KOPT-K1 (cell line): ENCODE results near the gene GALNT3.

Experiments
- H3K27ac ChIP-seq: fragments of 200-600 bp; sonication (generic); 2 replicates; pipeline ENCODE4 v1.5.1; 2016; ENCODE audit warnings: antibody characterized with exemption, mild to moderate bottlenecking, low read depth, low read length; ENCODE audit not compliant: poor library complexity, severe bottlenecking
- H3K36me3 ChIP-seq: fragments of 200-600 bp; sonication (generic); 2 replicates; pipeline ENCODE4 v1.5.1; 2017; ENCODE audit warnings: antibody characterized with exemption, mild to moderate bottlenecking, low read length, moderate library complexity; ENCODE audit not compliant: insufficient read depth
- H3K9me3 ChIP-seq: fragments of 200-600 bp; sonication (generic); 2 replicates; pipeline ENCODE4 v1.5.1; 2017; ENCODE audit warnings: antibody characterized with exemption, low read length, mild to moderate bottlenecking; ENCODE audit not compliant: insufficient read depth, poor library complexity, severe bottlenecking

The GALNT3 gene

DNA sequence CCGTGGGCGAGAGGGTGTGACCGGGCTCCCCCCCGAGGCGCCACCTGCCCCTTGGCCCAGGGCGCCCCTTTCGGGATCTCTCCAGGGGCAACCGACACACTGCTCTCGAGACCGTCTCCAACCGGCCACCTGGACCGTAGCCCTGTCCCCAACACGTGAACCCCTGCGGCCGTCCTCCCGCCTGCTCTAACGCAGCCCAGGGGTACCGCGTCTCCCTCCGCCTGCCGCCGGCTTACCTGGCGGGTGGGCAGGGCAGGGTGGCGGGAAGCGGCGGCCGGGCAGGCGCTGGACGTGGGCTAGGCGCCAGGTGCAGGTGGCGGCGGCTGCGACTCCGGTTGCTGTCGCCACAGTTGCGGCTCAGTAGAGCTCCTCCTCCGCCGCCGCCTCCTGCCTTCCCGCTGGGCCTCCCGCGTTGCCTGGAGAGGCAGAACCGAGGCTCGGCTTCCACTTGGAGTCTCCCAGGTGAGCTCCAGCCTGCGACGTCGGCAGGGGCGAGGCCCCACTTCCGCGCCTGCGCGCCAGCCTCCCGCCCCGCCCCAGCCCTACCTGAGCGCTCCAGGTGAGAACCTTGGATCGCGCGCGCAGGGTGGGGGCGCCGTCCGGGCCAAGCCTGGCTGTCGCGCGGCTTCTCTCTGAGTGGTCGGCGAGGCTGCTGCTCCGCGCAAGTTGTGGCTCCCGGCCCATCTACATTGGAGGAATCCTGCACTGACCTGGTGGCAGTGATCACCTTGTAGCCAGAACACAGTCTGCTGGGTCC, at the start of gene GALNT3:
GALNT3 (minus strand) TSS at position 469 of the 757 bp plus-strand sequence. CDS start 23,547 bp downstream, outside the sequence.
- Histone ChIP-seq H3K36me3 (no peaks in the 10 kb centered on the region), H3K9me3 (no peaks in the 10 kb centered on the region), H3K27ac (no peak within 1 kb of the TSS)

DNA sequence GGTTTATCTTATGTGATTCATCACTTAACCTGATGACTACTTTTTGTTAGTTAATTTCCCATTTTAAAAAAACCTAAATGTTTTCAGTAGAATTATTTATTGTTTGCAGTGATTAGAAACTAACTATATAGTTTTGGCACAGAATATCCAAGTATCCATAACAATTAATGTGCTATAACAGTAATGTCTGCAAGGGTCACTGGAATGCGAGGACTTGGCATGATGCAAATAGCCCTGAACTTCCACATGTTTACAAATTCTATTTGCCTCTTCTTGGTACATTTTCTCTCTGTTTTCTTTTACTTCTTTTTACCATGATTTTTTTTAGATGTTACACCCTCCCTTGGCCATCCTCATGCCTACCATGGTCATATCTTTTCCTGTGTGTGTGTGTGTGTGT, 49.3 kb upstream of the GALNT3 start:
- Histone ChIP-seq H3K27ac (no peak overlapping the region), H3K9me3 (no peaks in the 10 kb centered on the region), H3K36me3 (no peaks in the 10 kb centered on the region)

DNA sequence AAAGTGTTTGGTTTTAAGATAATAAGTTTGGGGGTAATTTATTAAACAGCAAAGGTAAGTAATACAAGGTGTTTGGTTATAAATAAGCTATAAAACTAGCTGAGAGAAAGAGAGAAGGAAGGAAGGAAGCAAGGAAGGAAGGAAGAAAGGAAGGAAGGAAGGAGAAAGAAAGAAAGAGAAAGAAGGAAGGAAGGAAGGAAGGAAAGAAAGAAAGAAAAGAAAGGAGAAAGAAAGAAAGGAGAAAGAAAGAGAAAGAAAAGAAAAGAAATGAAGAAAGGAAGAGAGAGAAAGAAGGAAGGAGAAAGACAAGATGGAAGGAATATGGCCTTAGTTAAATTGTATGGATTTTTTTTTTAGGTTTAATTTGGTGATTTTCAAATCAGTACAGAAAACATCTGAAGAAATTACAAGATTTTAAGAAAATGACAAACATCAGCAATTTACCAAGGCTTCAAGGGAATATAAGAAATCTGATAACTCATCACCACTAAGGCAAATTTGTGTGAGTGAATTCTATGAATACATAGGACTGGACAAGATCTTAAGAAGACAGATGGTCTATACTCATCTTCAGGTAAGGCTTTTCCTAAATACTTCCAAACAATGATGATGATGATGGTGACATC, 46.4 kb upstream of the GALNT3 start:
- H3K9me3 ChIP-seq: no peaks in the 10 kb centered on the region
- no peak overlapping the region for H3K27ac ChIP-seq
- H3K36me3 ChIP-seq: no peaks in the 10 kb centered on the region

DNA sequence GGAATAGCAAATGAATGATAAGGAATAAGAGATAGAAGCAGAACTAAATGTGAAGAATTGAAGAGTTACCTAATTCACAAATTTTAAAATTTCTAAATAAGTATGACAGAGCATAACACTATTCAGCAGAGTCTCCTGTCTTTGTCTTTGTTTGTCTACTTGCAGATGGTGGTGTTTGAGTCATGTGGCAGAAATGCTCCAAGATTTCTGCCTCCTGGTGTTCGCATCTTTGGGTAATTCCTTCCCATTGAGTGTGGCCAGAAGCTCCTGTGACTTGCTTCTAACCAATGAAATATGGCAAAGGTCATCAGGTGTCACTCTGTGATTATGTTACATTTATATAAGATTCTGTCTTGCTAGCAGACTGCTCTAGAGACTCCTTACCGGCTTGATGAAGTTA, 45.6 kb upstream of the GALNT3 start:
- Histone ChIP-seq H3K36me3 (no peaks in the 10 kb centered on the region), H3K27ac (no peak overlapping the region), H3K9me3 (no peaks in the 10 kb centered on the region)

DNA sequence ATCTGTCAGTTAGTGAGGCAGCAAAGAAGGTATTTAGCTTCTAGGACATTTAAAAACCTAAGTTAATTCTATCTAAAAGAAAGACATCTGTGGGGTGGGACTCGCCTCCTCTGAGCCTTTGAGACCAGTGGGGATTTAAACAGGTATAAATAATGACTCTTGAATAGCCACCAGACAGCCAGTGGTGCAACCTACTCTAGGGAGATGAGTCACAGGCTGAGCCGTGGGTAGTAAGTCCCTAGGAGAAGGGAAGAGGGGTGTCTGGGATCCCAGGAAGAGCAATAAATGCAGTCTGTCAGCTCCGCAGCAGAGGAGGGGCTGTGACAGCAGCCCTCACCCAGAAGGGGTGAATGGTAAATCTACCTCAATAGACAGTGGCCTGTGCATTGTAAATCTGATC, 43.1 kb upstream of the GALNT3 start:
- H3K36me3 ChIP-seq: no peaks in the 10 kb centered on the region
- no peak overlapping the region for H3K27ac ChIP-seq
- no peaks in the 10 kb centered on the region for H3K9me3 ChIP-seq

DNA sequence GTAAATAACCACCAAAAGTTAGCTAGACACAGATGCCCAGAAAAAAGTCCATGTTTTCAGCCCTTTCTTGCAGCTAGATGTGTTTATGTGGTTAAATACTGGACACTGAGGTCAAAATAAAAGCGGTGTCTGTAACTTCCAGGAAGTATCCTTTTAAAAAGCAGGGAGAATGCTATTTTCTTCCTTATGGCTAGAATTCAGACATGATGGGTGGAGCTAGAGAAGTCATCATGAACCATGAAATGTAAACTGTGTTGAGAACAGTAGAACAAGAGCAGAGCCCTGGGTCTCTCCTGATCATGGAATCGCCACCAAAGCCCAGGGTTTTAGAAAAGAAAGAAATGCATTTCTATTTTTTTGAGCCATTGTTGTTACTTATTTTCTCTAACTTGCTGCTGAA, 41.3 kb upstream of the GALNT3 start:
- Histone ChIP-seq H3K27ac (no peak overlapping the region), H3K9me3 (no peaks in the 10 kb centered on the region), H3K36me3 (no peaks in the 10 kb centered on the region)

DNA sequence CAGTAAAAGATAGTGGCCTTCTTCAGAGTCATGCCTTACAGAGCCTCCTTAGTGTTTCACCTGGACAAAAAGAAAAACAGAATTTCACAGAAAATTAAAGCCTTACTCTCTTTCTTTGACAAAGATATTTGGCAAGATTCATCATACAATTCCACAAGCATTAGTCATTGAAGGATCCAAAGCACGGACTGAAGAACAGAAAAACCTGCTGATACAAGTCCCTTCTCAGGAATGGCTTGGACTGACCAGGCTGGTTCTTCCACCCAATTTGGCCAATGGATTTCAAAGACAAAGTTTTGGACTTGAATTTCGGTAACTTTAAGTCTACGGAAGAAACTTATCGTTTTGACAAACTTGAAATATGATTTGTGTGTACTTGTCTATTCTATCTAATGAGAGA, 39.1 kb upstream of the GALNT3 start:
- Histone ChIP-seq H3K9me3 (no peaks in the 10 kb centered on the region), H3K27ac (no peak overlapping the region), H3K36me3 (no peaks in the 10 kb centered on the region)

DNA sequence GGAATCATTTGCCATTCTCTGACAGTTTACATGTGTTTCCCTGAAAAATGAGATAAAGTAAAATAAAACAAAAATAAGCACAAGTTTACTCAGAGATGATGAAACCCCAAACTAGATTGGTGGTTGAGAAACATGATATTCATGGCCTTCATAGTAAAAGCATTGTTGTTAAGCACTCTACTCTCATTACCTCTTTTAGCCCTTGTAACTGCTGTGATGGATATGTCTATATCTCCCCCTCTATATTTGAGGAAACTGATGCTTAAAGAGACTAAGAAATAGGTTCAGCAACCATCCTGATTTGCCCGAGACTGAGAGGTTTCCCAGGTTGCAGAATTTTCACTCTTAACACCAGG, 33.9 kb upstream of the GALNT3 start:
- Histone ChIP-seq H3K27ac (no peak overlapping the region), H3K9me3 (no peaks in the 10 kb centered on the region), H3K36me3 (no peaks in the 10 kb centered on the region)

DNA sequence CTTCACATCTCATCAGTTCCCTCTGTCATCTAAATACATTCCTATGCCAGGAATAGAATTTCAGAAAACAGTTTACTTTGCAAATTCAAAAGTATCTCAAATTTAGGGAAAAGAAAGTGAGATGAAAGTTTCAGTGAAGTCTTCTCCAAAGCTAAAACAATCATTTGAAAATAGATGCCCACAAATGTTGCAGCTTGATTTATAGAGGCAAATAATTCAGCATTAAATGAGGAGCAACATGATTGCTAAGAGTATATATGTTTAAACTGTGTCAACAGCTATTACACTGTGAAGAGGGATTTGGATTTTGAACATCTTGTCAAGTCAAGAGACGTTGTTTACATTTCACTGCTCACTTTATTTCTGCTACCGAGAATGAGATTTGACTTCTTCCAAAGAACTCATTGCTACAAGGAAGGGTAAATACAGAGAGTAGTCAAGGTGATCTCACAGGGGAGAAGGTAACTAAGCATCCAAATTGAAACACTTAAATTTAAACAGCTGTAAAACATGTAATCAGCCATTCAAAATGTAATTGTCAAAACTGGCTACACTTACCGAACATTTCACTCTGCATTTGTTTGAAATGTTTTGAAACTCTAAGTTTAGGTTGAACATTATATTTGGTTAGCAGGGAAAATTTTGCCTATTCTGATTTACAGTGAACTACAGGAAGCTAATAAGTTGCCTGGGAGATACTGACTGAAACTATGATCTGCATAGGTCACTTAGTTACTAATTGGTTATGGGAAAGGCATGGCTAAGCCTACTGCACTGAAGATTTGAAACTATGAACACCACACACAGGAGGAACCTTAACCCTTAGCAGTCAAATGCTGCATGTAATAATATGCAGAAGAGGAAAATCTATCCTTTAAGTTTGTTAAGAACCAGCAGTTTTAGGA, 33.2 kb upstream of the GALNT3 start:
- no peak overlapping the region for H3K27ac ChIP-seq
- H3K36me3 ChIP-seq: no peaks in the 10 kb centered on the region
- no peaks in the 10 kb centered on the region for H3K9me3 ChIP-seq

DNA sequence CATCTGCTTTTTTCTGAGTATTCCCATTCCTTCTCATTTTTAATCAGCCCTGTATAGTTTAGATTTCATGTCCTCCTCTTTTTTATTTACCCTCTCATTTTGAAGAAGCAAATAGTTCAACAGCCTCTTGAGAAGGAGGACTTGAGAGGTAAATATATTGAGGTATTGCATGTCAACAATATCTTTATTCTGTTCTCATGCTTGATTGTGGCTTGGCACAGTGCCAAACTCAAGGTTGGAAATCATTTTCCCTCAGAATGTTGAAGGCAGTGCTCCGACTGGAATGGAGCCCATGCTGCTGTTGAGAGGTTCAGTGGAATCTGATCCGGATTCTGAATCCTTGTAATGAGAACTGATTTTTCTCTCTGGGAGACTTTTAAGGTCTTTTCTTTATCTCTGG, 31.0 kb upstream of the GALNT3 start:
- Histone ChIP-seq H3K27ac (no peak overlapping the region), H3K9me3 (no peaks in the 10 kb centered on the region), H3K36me3 (no peaks in the 10 kb centered on the region)

DNA sequence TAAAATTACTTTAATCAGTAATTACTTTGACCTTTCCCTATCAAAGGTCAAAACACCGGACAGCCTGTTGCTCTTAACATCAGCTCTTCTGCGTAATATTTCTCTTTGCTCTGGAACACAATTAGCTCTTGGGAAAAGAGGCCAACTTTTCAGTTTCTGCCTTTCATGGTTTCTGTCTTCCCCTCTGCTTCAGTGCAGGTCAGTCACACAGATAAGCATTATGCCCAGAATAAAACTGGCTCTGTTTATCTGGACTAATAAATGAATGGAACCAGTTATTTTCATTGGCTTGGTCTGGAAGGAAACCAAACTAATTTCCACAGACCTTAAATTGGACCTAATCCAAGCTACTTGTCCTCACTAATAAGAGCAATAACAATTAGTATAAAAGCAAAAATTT, 26.2 kb upstream of the GALNT3 start:
- no peak overlapping the region for H3K27ac ChIP-seq
- H3K36me3 ChIP-seq: no peaks in the 10 kb centered on the region
- H3K9me3 ChIP-seq: no peaks in the 10 kb centered on the region

DNA sequence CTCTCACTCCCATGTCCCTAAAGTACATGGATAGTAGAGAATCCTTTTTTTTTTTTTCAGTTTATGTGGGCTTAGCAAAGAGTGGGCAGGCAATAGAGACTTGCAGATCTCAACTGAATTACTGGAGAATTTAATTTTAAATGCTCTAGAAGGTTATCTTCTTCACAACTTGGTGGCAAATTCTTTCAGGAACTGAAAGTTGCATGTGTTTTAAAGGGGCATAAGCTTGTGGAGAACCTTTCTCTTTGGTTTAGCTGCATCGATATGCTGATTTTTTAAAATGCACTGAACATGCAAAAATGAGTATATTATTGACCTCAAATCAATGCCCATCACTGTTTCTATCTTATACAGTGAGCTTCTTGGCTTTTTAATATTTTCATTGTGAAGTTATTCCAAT, 24.9 kb upstream of the GALNT3 start:
- Histone ChIP-seq H3K36me3 (no peaks in the 10 kb centered on the region), H3K27ac (no peak overlapping the region), H3K9me3 (no peaks in the 10 kb centered on the region)

DNA sequence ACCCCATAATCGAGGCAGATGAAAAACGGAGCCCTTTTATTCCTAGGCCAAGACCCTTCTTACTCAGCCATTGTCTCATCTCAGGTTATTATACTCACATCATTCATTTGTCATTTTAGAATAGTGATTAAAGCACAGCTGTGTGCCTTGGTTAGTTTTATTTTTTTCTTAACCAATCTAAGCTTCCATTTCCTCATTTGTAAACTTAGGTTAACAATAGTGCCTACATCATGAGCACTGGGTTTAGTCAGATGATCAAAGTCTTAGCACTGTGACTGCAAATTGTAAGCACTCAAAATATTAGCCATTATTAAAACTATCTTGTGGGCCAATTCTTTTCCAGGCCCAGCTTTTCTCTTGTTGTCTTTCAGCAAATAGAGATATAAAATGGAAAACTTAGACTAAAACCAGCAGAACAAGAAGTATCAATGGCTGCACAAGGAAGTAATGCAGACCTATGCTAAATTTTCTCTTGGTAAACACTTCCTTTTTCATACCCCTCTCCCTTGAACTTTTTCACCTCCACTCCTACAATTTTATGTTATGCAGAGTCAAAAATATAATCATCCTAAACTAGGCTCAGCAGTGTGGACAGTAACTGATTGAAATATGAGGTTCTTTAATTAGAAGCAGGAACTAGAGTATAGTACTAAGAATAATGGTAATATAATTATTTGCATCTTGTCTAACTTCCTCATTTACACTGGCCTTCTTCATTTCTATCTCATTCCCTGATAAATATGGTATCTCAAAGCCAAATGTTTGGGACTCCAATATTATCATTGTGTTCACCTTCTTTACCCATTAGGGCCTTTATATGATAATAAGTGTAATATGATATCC, 21.5 kb upstream of the GALNT3 start:
- no peaks in the 10 kb centered on the region for H3K36me3 ChIP-seq
- H3K27ac ChIP-seq: no peak overlapping the region
- H3K9me3 ChIP-seq: no peaks in the 10 kb centered on the region

DNA sequence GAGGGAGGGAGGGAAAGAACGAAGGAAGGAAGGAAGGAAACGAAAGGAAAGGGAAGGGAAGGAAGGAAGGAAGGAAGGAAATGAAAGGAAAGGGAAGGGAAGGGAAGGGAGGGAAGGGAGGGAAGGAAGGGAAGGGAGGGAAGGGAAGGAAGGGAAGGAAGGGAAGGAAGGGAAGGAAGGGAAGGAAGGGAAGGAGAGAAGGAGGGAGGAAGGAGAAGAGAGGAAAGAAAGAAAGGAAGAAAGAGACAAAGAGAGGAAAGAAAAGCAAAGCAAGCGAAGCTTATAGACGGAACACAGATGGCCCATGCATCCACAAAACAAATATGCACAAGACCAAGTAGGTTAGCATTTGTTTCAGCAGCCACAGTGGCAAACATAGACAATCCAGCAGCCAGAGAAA, 20.4 kb upstream of the GALNT3 start:
- Histone ChIP-seq H3K27ac (no peak overlapping the region), H3K36me3 (no peaks in the 10 kb centered on the region), H3K9me3 (no peaks in the 10 kb centered on the region)
